Endodermal cell (in vitro differentiated cells): ENCODE data around the gene PFDN1. TPM values are rescaled to one million over a fixed set of nuclear protein-coding genes. Genes with fewer than 3 reads are reported as not detected.

Source experiments
- DNase-seq: peaks from one replicate; pipeline ENCODE4 v3.0.0-alpha.2; 2017
- H3K27ac ChIP-seq: 2 replicates; pipeline ENCODE4 v1.5.1; 2013; ENCODE audit warnings: mild to moderate bottlenecking, low read depth, low read length, moderate library complexity
- H3K27me3 ChIP-seq: 2 replicates; pipeline ENCODE4 v1.6.1; 2013; ENCODE audit warnings: mild to moderate bottlenecking, low read length, moderate library complexity; ENCODE audit not compliant: insufficient read depth, control insufficient read depth, poor library complexity, severe bottlenecking
- H3K36me3 ChIP-seq: 2 replicates; pipeline ENCODE4 v1.7.0; 2013; ENCODE audit warnings: mild to moderate bottlenecking, low read length, moderate library complexity; ENCODE audit not compliant: control insufficient read depth, insufficient read depth
- H3K4me1 ChIP-seq: one replicate; pipeline ENCODE4 v1.7.0; 2013; ENCODE audit warnings: low read length; ENCODE audit not compliant: control insufficient read depth, insufficient read depth
- H3K4me3 ChIP-seq: 2 replicates; pipeline ENCODE4 v1.5.1; 2013; ENCODE audit warnings: mild to moderate bottlenecking, low read length, moderate library complexity
- H3K9ac ChIP-seq: 2 replicates; pipeline ENCODE4 v1.6.1; 2013; ENCODE audit warnings: mild to moderate bottlenecking, low read length, moderate library complexity; ENCODE audit not compliant: poor library complexity, severe bottlenecking; ENCODE audit errors: extremely low read depth
- H3K9me3 ChIP-seq: 2 replicates; pipeline ENCODE4 v1.6.1; 2013; ENCODE audit warnings: mild to moderate bottlenecking, low read length, moderate library complexity; ENCODE audit not compliant: control insufficient read depth
- H3K27ac Mint-ChIP-seq: 2 replicates; pipeline ENCODE4 v1.8.0; 2020; ENCODE audit warnings: mixed read lengths
- H3K27me3 Mint-ChIP-seq: 2 replicates; pipeline ENCODE4 v1.8.0; 2021; ENCODE audit warnings: mild to moderate bottlenecking, mixed read lengths; ENCODE audit not compliant: insufficient read depth
- H3K36me3 Mint-ChIP-seq: 2 replicates; pipeline ENCODE4 v1.8.0; 2020; ENCODE audit warnings: low read depth, mixed read lengths
- H3K4me1 Mint-ChIP-seq: 2 replicates; pipeline ENCODE4 v1.8.0; 2020; ENCODE audit warnings: mixed read lengths
- H3K4me3 Mint-ChIP-seq: 2 replicates; pipeline ENCODE4 v1.8.0; 2020; ENCODE audit warnings: mild to moderate bottlenecking, moderate library complexity, mixed read lengths
- H3K9me3 Mint-ChIP-seq: 2 replicates; pipeline ENCODE4 v1.8.0; 2020; ENCODE audit warnings: mild to moderate bottlenecking, mixed read lengths
- WGBS, 2 experiments: methylation state at CpG; one replicate each; pipeline versions ENCODE4 v1.1.5 to v1.1.7; 2013; ENCODE audit warnings: missing lambda C conversion rate in 2 of 2, mixed read lengths in 1 of 2; ENCODE audit not compliant: insufficient coverage in 1 of 2, insufficient read length in 1 of 2; 5-methylcytosine and 5-hydroxymethylcytosine counted together
- total RNA-seq, 2 donors: library from RNA; stranded (reverse); fragmentation: NEBNext Ultra II Directional in 1 of 2; extraction: Animal tissue kit (Norgen Biotek cat#: 25700) in 1 of 2; gene quantifications; 2 replicates in 1 of 2; 3 replicates in 1 of 2; pipeline ENCODE4 v1.2.1, GENCODE V29; 2021
- TF ChIP-seq, protein P1 (sequence below): fragments of 200-600 bp; sonication (generic); conservative IDR thresholded peaks from 2 replicates; pipeline ENCODE4 v1.5.0; 2021; ENCODE audit warnings: antibody characterized with exemption, mild to moderate bottlenecking

Gene PFDN1
- total RNA-seq, 2 donors from 2014 or later = 62.9 to 64.4 TPM

DNA sequence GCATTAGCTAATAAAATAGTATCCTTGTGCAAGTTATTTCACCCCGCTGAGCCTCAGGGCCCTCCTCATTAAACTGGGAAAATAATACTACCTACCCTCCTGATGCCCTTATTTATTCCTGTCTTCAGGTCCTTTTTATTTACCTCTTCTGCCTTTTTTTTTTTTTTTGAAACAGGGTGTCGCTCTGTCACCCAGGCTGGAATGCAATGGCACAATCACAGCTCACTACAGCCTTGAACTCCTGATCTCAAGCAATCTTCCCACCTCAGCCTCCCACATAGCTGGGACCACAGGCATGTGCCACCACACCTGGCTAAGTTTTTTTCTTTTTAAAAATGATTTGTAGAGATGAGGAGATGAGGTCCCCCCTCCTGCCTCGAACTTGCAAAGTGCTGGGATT is 22.6 kb upstream of the PFDN1 start:
- no peak overlapping the region for H3K4me3 Mint-ChIP-seq
- no peaks in the 10 kb centered on the region for H3K27me3 Mint-ChIP-seq
- Histone ChIP-seq H3K4me1 (peaks cover 15% of the 10 kb centered on the region), H3K4me3 (no peak overlapping the region), H3K27ac (no peak overlapping the region), H3K27me3 (no peaks in the 10 kb centered on the region), H3K36me3 (no peaks in the 10 kb centered on the region), H3K9ac (no peak overlapping the region), H3K9me3 (no peaks in the 10 kb centered on the region)
- no peak for DNase-seq
- peaks cover 35% of the 10 kb centered on the region for H3K4me1 Mint-ChIP-seq
- WGBS, 2 experiments = 92 to 100% methylated on average over 2 to 3 of the region's 3 CpGs
- H3K27ac Mint-ChIP-seq = no peak overlapping the region
- TF ChIP-seq, protein P1, sequence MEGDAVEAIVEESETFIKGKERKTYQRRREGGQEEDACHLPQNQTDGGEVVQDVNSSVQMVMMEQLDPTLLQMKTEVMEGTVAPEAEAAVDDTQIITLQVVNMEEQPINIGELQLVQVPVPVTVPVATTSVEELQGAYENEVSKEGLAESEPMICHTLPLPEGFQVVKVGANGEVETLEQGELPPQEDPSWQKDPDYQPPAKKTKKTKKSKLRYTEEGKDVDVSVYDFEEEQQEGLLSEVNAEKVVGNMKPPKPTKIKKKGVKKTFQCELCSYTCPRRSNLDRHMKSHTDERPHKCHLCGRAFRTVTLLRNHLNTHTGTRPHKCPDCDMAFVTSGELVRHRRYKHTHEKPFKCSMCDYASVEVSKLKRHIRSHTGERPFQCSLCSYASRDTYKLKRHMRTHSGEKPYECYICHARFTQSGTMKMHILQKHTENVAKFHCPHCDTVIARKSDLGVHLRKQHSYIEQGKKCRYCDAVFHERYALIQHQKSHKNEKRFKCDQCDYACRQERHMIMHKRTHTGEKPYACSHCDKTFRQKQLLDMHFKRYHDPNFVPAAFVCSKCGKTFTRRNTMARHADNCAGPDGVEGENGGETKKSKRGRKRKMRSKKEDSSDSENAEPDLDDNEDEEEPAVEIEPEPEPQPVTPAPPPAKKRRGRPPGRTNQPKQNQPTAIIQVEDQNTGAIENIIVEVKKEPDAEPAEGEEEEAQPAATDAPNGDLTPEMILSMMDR = no peak
- H3K36me3 Mint-ChIP-seq = no peaks in the 10 kb centered on the region
- no peaks in the 10 kb centered on the region for H3K9me3 Mint-ChIP-seq

DNA sequence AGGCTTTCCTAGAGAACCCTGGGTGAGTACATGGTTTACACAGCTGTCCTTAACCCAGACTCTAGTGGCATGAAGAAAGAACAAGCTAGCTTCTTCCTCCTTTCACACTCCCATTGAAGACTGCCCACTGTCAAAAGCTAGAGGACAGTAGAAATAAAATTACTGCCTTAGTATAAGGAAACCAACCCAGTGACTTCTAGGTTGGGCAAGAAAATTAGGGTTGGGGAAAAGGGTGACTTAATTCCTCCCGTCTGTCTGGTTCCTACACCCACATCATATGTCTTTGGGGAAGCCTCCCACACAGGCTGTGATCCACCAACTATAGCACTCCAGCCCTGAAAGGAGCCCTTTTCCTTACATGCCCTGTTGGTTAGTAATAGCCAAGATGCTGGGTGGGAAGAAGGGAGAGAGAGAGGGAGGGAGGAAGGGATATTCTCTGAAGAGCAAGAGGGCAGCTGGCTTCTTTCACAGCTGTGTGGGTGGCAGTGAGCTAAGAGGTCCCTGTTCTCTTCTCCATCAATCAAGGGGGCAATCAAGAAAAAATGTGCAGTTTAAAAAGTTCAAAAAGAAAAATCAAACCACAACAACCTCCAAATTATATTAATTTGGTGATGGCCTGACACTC is 21.8 kb upstream of the PFDN1 start:
- WGBS, 2 experiments = 91% methylated on average over 1 of the region's 1 CpG; no CpG with 5 or more reads in 1 of the 2 experiments
- DNase-seq = no peak
- H3K4me1 Mint-ChIP-seq = peaks cover 35% of the 10 kb centered on the region

DNA sequence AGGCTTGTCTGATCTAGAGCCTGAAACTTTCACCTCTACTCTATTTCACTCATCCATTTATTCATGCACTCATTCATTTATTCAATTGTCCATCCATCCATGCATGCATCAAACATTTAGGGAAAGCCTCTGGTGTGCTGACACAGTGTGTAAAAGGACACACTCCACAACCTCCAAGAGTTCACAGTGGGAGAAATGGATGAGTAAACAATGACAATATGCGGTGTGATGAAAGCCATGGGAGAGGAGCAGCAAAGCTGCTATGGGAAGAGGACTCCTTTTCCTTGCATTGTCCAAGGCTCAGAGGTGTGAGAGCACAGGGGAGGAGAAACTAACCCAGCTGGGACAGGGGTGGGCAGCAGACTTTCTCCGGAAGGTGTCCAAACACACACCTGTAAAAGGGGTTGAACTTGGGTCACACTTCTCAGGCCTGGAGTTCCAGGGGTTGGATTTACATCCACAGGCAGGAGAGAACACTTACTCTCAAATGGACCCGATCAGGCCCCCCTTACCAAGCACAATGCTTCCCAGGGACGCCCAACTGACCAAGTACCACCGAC is 21.2 kb upstream of the PFDN1 start:
- H3K27me3 ChIP-seq = no peaks in the 10 kb centered on the region
- H3K4me3 Mint-ChIP-seq = no peak overlapping the region
- H3K9ac ChIP-seq = no peak overlapping the region
- H3K27me3 Mint-ChIP-seq = no peaks in the 10 kb centered on the region
- no peaks in the 10 kb centered on the region for H3K36me3 Mint-ChIP-seq
- H3K4me1 ChIP-seq = peaks cover 15% of the 10 kb centered on the region
- no peaks in the 10 kb centered on the region for H3K9me3 ChIP-seq
- TF ChIP-seq, protein P1 = no peak
- no peak overlapping the region for H3K4me3 ChIP-seq
- WGBS, 2 experiments = 85% methylated on average over 2 to 5 of the region's 5 CpGs
- H3K9me3 Mint-ChIP-seq = no peaks in the 10 kb centered on the region
- no peaks in the 10 kb centered on the region for H3K36me3 ChIP-seq
- peak; percentile 84 for DNase-seq
- H3K4me1 Mint-ChIP-seq = peaks cover 39% of the 10 kb centered on the region
- H3K27ac ChIP-seq = no peak overlapping the region
- no peak overlapping the region for H3K27ac Mint-ChIP-seq

More for the DNA sequence above, 21.8 kb upstream of the PFDN1 start:
- Mint-ChIP-seq H3K27me3 (no peaks in the 10 kb centered on the region), H3K9me3 (no peaks in the 10 kb centered on the region), H3K27ac (no peak overlapping the region), H3K36me3 (no peaks in the 10 kb centered on the region), H3K4me3 (no peak overlapping the region)
- Histone ChIP-seq H3K9ac (no peak overlapping the region), H3K4me1 (peaks cover 15% of the 10 kb centered on the region), H3K4me3 (no peak overlapping the region), H3K36me3 (no peaks in the 10 kb centered on the region), H3K9me3 (no peaks in the 10 kb centered on the region), H3K27me3 (no peaks in the 10 kb centered on the region), H3K27ac (no peak overlapping the region)
- TF ChIP-seq, protein P1 = no peak
